Measurements from ENCODE around the gene CD80.
A peak's percentile ranks its signal among the peaks of the same experiment; 100 is the strongest.
"Not testable (repeated sequence)": the region's sequence is repeated elsewhere in the genome, so short reads cannot be mapped to it uniquely, and the experiment has no call there.

The CD80 gene

DNA sequence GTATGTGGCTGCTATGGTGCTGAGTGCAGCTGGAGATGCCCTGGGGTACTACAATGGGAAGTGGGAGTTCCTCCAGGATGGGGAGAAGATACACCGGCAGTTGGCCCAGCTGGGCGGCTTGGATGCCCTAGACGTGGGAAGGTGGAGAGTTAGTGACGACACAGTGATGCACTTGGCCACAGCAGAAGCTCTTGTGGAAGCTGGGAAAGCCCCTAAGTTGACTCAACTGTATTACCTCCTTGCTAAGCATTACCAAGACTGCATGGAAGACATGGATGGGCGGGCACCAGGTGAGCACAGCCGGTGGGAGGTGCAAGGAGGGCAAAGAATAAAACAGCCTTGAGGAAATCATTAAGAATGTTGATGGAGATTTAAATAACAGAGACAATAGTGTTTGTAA lies 22.8 kb upstream of the CD80 start:
- DNase-seq, result peak; percentile 38
- ATAC-seq, result peak; percentile 83

DNA sequence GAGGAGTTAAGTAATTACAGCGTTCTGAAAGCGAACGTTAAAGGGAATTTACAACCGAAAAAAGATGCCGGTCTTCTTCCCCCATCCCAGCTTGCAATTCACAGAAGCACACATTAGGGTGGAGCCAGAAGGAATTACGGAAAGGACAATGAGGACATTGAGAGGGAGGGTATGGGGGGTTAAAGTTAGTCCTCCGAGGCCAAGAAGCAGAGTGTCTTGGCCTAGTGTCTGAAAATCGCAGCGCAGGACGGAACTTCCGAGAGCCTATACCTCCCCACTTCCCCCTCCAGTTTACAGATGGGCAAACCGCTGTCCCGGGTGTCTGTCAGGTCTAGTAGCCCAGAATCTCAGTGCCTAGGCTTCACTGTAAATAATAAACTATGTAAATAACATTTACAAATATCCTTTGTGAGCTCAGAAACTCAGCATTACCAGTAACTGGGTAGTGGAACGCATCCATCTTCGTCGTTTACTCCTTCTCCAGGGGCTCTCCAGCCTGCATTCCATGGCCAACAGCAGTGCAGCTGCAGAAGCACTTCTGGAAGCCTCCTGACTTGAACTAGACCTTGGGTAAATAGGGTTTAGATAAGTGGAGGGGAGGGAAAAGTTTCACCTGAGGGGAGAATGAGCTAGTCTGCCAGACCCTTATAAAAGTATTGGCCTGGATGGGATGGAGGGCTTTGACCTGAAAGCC lies 20.8 kb upstream of the CD80 start:
- ATAC-seq (peak; percentile 35), DNase-seq (no peak)

DNA sequence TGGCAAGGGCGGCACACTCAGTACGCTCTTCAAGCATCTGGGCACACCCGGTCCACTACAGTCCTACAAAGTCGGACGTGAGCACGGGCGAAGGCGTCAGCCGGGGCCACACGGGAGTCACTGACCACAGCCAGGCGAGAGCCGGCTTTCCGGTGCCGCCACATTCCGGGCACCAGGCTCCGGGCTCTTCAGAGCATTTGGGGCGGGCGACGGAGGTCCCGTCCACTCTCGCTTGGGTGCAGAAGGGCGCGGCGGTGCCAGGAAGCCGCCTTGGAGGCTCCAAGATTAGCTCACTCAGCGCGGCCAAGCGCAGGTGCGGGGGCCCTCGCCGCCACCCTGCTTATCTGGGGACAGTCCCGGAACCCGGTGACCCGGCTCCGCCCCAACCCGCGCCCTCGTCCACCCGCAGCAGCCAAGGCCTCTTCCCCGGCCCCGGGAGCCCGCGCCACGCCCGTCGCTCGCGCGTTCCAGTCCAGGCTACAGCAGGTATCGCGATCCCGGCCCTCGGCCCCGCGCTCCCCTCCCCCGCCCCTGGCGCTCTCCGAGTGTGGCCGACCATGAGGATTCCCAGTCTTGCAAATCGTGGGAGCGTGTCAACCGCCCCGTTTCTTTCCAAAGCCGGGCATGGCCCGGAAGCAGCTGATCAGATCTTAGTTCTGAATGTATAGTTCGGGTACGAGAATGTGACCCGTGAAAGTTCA lies 20.1 kb upstream of the CD80 start, which contains the start of gene ADPRH:
TSS of gene ADPRH (plus strand) at position 127 of the 701 bp plus-strand sequence. CDS start 2,678 bp downstream, outside the sequence.
- DNase-seq (peak; percentile 76), ATAC-seq (peak; percentile 78)

DNA sequence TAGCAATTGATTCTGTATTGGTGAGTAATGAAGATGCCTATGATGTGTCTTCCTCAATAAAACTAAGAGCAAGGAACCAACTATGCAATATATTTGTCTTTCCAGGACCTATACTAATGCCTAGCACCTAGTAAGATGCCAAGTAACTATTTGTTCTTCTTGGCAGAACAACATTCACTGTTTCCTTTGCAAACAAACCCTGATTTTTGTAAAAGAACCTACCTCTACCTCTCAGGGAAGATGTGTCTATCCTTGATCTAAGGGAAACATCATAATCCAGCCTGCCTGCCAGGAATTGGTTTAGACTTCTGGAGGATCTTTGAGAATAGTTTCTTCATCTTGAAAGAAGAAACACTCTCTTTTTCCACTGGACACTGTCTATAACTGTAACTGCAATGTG lies 16.1 kb upstream of the CD80 start:
- no peak for ATAC-seq
- DNase-seq, result no peak

DNA sequence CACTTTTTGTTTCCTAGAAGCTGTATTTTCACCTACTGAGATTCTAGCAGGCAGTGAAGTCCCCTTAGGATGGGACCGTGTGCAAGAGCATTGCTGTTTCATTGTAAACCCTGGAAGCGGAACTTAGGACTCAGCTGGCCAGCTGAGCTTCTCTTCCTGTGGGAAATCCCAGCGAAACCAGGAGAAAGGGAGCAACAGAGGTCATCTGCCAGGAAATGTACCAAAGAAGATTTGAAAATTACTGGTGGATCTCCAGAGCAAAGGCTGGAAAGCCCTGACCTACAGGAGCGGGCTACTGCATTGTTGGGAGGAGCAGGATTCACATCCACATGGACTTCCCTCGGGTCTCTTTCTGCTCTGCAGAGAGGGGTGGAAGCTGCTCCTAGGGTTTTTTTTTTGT lies 12.3 kb upstream of the CD80 start:
- DNase-seq (no peak), ATAC-seq (no peak)

DNA sequence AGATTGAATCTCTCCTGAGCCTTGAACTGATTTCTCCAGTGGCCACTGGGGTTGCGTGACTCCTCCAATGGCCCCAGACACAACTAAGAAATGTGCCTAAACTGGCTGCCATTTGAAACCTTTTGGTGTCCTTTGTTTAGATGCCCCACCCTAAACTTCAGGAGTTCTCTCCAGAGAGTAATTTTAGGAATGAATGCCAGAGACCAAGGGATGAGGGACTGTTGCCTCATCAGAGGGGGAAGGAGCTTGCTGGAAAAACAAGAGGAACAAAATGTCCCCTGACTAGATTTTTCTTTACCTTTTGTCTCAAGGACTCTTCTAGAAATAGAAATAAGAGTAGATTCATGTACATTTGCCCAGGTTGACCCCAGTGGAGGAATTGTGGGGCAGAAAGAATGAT lies 11.8 kb upstream of the CD80 start:
- no peak for DNase-seq
- no peak for ATAC-seq

DNA sequence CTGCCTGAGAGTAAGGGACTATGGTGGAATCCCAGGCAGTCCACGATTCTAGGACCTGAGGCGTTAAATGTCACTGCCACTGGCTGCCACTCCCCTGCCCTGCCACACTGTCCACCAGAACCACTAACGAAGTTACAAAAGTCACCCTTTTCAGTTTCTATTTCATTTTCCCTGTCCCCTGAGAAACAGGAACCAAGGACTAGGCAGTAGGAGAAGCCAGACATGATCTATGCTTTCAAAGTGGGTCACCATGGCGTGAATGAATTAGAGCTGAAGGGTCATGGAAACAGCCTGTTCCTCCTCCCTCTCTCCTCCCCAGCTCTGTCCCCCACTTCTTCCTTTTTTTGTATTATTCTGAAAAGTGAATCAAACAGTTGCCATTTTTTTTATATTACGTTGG lies 10.8 kb upstream of the CD80 start:
- ATAC-seq, result no peak

DNA sequence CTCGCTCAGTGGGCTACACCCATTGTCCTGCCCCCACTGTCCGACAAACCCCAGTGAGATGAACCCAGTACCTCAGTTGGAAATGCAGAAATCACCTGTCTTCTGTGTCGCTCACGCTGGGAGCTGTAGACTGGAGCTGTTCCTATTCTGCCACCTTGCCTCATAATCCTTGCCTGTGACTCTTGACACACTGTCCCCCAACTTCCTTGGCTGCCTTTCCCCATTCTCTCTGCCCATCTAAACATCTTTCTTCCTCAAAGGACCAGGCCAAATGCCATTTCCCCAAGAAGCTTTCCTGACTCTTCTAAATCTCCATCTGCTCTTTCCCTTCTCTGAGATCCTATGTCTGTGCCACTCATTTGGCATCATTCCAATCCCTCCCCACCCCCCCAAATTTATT lies 9.7 kb upstream of the CD80 start:
- DNase-seq, result no peak
- ATAC-seq, result no peak

More for the DNA sequence above, 10.8 kb upstream of the CD80 start:
- no peak for DNase-seq

DNA sequence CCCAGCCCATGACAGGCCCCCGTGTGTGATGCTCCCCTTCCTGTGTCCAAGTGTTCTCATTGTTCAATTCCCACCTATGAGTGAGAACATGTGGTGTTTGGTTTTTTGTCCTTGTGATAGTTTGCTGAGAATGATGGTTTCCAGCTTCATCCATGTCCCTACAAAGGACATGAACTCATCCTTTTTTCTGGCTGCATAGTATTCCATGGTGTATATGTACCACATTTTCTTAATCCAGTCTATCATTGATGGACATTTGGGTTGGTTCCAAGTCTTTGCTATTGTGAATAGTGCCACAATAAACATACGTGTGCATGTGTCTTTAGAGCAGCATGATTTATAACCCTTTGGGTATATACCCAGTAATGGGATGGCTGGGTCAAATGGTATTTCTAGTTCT lies 3.9 kb upstream of the CD80 start:
- DNase-seq, ATAC-seq: not testable (repeated sequence)

DNA sequence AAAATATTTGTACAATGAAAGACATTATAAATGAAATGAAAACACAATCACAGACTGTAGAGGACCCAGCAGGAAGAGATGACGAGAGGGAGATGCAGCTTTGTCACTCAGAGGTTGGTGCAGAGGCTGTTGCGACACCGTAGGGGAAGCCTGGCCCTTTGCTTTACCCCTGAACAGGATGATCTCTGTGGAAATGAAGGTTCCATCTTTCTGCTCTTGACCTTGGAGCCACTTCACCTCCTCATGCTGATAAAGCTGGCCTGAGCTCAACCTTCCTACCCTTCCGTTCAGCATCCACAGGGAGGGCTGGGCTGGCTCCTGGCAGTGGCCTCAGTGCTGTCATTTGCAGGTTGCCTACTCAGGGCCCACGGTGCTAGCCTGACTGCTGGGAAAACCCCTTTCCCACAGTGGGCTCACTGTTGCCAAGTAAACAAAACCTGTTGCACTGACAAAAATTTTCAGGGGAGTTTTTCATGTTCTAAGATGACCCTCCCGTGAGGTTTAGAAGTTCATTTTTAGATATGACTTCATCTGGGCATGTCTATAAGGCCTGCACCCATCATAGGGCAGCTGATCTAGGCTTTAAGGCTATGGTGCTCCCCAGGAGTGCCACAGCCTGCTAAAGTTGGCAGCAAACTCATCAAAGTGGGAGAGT lies 3.0 kb upstream of the CD80 start:
- DNase-seq (peak; percentile 64), ATAC-seq (peak; percentile 91)

DNA sequence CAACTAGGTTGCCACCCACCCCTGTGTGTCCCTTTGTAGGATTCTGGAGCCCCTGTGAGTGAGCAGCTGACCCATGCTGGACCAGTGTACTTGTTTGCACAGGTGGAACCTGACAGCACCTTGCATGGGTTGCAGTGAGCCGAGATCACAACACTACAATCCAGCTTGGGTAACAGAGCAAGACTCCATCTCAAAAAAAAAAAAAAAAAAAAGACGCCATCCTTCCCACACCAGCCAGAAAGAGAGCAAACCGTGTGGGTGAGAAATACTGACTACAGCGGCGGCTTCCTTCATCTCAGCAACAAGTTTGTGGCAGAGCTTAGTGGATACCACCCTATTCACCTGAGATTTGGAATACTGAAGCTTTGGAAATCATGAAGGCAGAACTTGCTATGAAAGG lies 746 bp upstream of the CD80 start:
- no peak for DNase-seq
- ATAC-seq, result no peak

DNA sequence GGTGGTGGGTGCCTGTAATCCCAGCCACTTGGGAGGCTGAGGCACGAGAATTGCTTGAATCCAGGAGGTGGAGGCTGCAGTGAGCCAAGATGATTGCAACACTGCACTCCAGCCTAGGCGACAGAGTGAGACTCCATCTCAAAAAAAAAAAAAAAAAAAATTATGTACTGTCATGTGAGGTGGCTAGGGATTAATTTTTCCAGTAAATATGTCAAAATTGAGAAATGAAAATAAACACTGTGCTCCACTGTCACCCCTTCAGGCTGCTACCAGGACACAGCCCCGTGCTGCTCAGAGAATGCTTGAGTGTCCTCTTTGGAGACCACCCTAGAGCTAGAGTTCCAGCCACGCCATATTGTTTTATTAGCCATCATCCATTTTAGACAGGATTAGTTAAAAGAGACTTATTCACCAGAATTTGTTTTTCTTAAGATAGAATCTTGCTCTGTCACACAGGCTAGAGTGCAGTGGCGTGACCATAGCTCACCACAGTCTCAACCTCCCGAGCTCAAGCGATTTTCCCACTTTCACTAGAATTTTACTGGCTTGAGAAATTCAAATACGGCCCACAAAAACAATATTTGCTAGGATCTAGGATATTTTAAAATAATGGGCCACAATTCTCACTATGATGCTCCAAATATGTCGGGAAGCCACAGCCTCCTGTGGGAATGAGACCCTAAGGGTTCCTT lies 642 bp downstream of the CD80 start:
- ATAC-seq, result no peak
- no peak for DNase-seq

DNA sequence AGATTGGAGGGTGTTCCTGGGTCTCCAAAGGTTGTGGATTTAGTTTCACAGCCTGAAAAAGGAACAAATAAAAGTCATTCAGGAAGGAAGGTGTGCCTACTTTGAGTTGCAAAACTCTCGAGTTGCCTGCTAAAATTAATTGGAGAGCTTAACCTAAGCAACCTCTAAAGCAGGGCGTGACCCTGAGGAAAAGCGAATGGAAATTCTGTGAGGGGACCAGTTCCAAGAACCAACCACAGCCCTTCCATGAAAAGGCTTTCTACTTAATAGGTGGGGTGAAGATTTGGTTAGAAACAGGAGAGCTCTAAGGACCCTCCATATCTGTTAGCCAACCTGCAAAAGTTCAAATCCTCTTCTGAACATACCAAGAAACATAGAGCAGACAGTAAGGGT lies 1.5 kb downstream of the CD80 start:
- DNase-seq (peak; percentile 43), ATAC-seq (no peak)

DNA sequence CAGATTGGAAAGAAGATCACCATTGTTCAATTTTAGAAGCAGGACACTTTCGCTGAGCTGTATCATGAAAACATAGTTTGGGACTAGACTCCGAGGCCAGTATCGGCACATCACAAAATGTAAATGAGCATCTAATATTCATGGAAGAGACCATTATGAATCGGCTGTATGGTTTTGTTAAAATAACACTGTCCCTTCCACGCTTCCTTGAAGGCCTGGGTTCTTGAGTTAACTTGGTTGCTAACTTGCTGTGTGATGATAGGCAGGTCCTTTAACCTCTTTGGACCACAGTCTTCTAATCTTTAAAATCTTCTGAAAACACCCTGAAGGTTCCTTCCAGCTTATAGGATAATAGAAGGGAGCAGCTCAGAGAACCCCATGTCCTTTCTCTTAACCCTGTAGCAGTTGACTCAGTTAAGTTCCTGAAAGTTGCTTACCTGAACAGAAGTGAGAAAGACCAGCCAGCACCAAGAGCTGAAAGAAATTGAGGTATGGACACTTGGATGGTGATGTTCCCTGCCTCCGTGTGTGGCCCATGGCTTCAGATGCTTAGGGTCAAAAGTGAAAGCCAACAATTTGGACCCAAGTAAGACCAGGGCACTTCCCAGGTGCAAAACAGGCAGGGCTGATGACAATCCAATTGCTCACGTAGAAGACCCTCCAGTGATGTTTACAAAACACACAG lies 2.1 kb downstream of the CD80 start:
- ATAC-seq, result no peak
- no peak for DNase-seq

DNA sequence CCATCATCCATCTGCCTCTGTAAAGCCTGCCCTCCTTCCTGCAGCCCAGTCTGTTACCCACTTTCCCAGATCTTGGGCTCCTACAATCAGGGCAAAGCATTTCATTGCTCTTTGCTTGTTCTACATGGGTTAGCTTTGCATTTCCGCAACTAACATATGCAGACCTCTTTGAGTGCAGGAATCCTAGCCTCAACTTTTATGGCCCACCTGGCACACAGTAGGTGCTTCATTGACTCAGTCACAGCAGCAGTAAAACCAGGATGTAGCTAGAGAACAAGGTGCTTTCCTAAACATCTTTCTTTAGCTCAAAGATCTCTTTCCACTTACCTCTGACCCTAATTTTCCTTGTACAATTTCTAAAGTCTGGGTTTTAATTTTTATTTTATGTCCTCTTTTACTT lies 3.5 kb downstream of the CD80 start:
- DNase-seq, result no peak
- ATAC-seq, result no peak

DNA sequence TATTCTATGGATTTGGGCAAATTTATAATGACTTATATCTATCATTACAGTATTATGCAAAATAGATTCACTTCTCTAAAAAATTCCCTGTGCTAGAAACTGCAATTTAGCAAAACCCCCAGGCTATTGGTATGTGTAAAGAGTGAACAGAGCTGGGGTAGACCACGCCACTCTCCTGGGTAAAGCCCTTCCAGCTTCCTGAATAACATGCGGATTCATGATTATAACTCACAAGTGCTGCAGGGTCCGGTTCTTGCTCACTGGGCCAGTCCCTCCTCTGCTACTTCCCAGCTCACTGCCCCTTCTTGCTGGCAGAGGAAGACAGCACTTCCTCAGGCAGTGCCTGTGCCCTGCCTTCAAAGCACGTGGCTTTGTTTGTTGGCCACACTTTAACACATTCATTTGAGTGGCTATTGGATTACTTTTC lies 4.1 kb downstream of the CD80 start:
- ATAC-seq, result peak; percentile 4

DNA sequence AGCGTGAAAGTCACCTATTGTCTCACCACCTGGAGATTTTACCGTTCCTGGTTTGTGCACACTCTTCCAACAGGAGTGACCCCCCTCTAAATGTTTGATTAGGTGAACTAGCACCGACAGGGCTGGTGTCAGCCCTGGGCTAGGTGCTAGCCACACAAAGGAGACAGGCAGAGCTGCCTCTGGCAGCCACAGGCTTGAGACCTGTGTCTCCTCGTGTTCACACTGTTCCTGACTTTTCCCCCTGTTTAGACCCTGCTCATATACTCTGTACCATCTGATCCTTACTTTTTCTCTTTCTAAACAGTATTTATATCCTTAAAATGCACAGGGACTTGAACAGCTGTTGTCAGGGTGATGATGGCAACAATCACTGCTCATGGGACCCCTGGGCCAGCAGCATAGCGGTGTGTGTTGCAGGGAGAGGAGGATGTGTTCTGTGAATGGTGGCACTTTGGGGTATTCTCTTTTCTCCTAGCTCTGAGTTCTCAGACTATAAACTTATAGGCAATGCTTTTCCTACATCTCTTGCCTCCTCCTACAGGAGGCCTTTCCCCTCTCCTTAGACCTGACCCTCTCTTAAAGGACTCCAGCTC lies 5.5 kb downstream of the CD80 start:
- DNase-seq (no peak), ATAC-seq (no peak)

More for the DNA sequence above, 4.1 kb downstream of the CD80 start:
- no peak for DNase-seq

DNA sequence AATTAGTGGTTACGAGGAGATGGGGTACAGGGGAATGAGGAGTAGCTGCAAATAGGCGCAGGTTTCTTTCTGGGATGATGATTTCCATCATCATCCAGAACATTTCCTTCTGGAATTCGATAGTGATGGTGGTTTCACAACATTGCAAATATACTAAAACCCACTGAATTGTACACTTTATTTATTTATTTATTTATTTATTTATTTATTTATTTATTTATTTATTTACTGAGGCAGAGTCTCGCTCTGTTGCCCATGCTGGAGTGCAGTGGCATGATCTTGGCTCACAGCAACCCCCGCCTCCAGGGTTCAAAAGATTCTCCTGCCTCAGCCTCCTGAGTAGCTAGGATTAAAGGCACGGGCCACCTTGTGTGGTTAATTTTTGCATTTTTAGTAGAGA lies 6.5 kb downstream of the CD80 start:
- not testable (repeated sequence) for ATAC-seq, DNase-seq

DNA sequence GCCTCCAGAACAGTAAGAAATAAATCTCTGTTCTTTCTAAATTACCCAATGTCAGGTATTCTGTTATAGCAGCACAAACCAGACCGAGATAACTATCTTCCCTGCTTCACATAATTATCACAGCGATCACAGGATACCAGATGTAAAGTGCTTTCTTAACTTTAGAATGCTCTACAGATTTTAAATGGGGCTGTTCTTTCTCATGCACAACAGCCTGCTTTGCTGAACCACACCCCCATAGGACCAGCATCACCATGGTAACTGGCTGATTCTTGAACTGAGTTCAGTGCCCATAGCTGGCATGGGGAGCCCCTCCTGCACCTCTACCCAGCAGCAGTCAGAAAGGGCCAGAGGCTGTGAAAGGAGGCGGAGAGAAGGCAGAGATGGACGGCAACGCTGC lies 7.8 kb downstream of the CD80 start:
- ATAC-seq, result no peak

DNA sequence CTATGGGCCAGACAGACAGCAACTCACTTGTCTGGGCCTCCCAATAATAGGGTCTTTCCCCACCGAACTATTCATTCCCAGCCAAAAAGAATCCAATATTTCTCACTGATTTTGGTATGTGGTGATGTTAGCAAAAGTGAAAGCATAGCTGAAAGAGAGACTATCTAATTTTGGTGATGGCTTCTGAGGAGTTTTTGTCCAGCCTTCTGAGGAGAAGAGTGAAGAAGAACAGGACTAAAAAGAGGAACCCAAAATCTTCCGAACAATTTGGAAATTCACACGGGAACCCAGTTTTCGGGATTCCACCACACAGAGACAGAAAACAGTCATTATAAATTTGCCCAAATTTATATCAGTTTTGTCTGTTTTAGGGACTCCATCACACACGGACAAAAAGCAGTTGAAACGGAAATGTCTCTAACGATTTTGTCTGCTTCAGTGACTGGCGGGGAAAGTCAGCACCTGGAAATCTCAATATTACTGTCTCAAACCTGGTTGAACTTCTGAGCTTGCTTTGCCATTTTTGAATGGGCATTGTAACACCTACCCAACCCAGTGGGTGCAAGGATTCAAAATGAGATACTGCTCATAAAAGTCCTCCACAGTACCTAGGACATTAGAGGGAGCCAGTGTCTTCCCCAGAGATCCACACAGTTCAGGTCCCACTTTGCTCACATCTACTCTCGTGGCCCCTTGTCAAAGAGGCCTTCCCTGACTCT lies 9.1 kb downstream of the CD80 start:
- DNase-seq (no peak), ATAC-seq (peak; percentile 30)

More for the DNA sequence above, 7.8 kb downstream of the CD80 start:
- DNase-seq, result no peak

DNA sequence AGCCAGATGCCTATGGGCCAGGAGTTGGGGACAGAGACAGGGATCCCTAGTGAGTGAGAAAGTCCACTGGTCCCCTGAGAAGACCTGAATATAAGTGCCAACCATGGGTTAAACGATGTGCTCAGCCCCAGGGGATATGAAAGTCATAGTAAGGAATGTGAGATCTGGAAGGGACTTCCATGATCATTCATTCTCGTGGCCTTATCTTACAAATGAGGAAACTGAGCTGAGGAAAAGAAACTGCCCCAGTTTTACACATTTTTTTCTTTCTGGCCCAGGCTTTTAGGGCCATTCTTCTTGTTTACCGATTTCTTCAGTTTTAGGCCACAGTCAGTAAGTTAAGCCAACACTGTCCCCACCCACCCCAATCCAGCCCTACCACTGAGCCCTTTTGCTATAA lies 11.1 kb downstream of the CD80 start:
- DNase-seq (no peak), ATAC-seq (no peak)

Data from stimulated activated naive CD8-positive, alpha-beta T cell treated with anti-CD3 and anti-CD28 coated beads, Interleukin-15, Interleukin-2, amounts not matched to agents 100 U/mL and 50 U/mL, for 24 hours (primary cell).